GM20000 (cell line): ENCODE data around the gene SIGLEC5.

Experiments used
- DNase-seq: peaks from one replicate; pipeline ENCODE4 v3.0.0; 2012; ENCODE audit warnings: low spot score
- TF ChIP-seq, protein P1 (sequence below): IDR thresholded peaks from 2 replicates; pipeline ENCODE4 v1.5.1; 2012; ENCODE audit warnings: mild to moderate bottlenecking, control low read depth; ENCODE audit errors: extremely low read depth, missing control alignments

The SIGLEC5 gene

GRCh38 chr19:51640386-51640785 lies 10.2 kb upstream of the SIGLEC5 start:
- no peak for DNase-seq
- TF ChIP-seq, protein P1, sequence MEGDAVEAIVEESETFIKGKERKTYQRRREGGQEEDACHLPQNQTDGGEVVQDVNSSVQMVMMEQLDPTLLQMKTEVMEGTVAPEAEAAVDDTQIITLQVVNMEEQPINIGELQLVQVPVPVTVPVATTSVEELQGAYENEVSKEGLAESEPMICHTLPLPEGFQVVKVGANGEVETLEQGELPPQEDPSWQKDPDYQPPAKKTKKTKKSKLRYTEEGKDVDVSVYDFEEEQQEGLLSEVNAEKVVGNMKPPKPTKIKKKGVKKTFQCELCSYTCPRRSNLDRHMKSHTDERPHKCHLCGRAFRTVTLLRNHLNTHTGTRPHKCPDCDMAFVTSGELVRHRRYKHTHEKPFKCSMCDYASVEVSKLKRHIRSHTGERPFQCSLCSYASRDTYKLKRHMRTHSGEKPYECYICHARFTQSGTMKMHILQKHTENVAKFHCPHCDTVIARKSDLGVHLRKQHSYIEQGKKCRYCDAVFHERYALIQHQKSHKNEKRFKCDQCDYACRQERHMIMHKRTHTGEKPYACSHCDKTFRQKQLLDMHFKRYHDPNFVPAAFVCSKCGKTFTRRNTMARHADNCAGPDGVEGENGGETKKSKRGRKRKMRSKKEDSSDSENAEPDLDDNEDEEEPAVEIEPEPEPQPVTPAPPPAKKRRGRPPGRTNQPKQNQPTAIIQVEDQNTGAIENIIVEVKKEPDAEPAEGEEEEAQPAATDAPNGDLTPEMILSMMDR: no peak

- no peak for DNase-seq
These were observed 9.7 kb upstream of the SIGLEC5 start for GRCh38 chr19:51639916-51640315.

DNA sequence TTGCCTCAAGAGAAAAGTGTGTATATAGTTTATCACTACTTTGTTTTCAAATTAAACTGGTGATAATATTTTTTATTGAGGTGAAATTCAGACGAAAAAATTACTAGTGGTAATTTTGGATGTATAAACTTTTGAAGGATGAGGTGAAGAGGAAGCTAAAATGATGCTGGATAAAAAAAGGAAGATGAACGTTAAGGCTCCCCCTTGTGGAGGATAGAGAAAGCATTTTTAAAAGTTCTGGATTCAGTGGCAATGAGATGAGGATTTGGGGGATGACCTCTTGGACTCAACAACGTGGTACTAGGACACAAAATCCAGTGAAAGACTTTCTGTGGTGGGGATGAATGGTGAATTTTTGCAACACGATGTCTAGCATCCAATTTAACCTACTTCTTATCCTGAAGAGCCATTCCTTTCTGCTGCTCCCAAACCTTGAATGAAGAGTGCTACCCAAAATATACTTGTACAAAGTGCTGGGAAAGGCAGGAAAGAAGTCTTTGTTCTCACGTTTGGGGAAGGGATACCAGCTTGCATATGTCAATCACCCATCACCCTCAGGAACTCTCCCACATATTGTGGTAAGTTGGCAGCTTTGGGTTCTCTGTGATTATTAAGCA lies 7.3 kb upstream of the SIGLEC5 start:
- TF ChIP-seq, protein P1: peak; percentile 36
- peak; percentile 38 for DNase-seq

More at GRCh38 chr19:51639916-51640315, 9.7 kb upstream of the SIGLEC5 start:
- TF ChIP-seq, protein P1: no peak

- DNase-seq: no peak
- TF ChIP-seq, protein P1: no peak
These were observed 1.9 kb upstream of the SIGLEC5 start for GRCh38 chr19:51632126-51632525.

GRCh38 chr19:51628153-51628939 lies 1.9 kb downstream of the SIGLEC5 start:
- TF ChIP-seq, protein P1: no peak
- no peak for DNase-seq

GRCh38 chr19:51627491-51628138 lies 2.6 kb downstream of the SIGLEC5 start:
- TF ChIP-seq, protein P1: no peak
- DNase-seq: no peak

- DNase-seq: no peak
- TF ChIP-seq, protein P1: no peak
These were observed 3.5 kb downstream of the SIGLEC5 start for GRCh38 chr19:51626675-51627074.
